ENCODE data around the gene MGAT4A. TPM values are rescaled to one million over a fixed set of nuclear protein-coding genes. Genes with fewer than 3 reads are reported as not detected.

Gene MGAT4A
- total RNA-seq, 1 donor from 2014 or later = 12.2 TPM

- DNase-seq (ENCODE audit: low read depth, low spot score) = no peak
- Mint-ChIP-seq H3K36me3 (ENCODE audit: low read depth) (no peaks in the 10 kb centered on the region), H3K9me3 (no peaks in the 10 kb centered on the region), H3K27ac (ENCODE audit: unreplicated experiment) (no peak overlapping the region), H3K27me3 (ENCODE audit: low read depth) (no peaks in the 10 kb centered on the region), H3K4me3 (no peak overlapping the region), H3K4me1 (peaks cover 12% of the 10 kb centered on the region)
- TF ChIP-seq, protein P1, sequence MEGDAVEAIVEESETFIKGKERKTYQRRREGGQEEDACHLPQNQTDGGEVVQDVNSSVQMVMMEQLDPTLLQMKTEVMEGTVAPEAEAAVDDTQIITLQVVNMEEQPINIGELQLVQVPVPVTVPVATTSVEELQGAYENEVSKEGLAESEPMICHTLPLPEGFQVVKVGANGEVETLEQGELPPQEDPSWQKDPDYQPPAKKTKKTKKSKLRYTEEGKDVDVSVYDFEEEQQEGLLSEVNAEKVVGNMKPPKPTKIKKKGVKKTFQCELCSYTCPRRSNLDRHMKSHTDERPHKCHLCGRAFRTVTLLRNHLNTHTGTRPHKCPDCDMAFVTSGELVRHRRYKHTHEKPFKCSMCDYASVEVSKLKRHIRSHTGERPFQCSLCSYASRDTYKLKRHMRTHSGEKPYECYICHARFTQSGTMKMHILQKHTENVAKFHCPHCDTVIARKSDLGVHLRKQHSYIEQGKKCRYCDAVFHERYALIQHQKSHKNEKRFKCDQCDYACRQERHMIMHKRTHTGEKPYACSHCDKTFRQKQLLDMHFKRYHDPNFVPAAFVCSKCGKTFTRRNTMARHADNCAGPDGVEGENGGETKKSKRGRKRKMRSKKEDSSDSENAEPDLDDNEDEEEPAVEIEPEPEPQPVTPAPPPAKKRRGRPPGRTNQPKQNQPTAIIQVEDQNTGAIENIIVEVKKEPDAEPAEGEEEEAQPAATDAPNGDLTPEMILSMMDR (conservative IDR thresholded peaks at IDR 0.05) = no peak
These were observed 29.7 kb downstream of the MGAT4A start for GRCh38 chr2:98701230-98701629.

DNA sequence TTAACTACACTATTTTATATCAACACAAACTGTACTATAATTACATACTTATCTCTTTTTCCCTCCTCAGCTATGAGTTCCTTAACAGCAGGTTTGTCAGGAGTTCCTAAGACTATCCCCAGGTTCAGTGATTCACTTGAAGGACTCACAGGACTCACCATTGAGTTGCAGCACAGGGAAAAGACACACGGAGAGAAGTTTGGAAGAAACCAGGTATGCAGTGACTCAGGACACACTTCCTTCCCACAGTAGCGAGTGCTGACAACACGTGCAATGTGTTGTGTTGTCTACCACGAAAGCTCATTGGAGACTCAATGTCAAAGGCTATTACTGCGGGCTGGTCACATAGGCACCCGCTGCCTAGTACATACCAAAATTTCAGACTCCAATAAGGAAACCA lies 32.0 kb downstream of the MGAT4A start:
- Mint-ChIP-seq H3K9me3 (no peaks in the 10 kb centered on the region), H3K4me3 (no peak overlapping the region), H3K27ac (ENCODE audit: unreplicated experiment) (no peak overlapping the region), H3K36me3 (ENCODE audit: low read depth) (no peaks in the 10 kb centered on the region), H3K4me1 (peaks cover 12% of the 10 kb centered on the region), H3K27me3 (ENCODE audit: low read depth) (no peaks in the 10 kb centered on the region)
- no peak for DNase-seq (ENCODE audit: low read depth, low spot score)
- TF ChIP-seq, protein P1 (conservative IDR thresholded peaks at IDR 0.05) = no peak

GRCh38 chr2:98697651-98698337 lies 33.1 kb downstream of the MGAT4A start:
- TF ChIP-seq, protein P1 (conservative IDR thresholded peaks at IDR 0.05) = no peak
- no peak for DNase-seq (ENCODE audit: low read depth, low spot score)
- Mint-ChIP-seq H3K4me1 (peaks cover 12% of the 10 kb centered on the region), H3K27me3 (ENCODE audit: low read depth) (no peaks in the 10 kb centered on the region), H3K27ac (ENCODE audit: unreplicated experiment) (no peak overlapping the region), H3K9me3 (no peaks in the 10 kb centered on the region), H3K36me3 (ENCODE audit: low read depth) (no peaks in the 10 kb centered on the region), H3K4me3 (no peak overlapping the region)

- Mint-ChIP-seq H3K4me3 (no peak overlapping the region), H3K9me3 (no peaks in the 10 kb centered on the region)
These were observed 34.7 kb downstream of the MGAT4A start for GRCh38 chr2:98696200-98696599.

DNA sequence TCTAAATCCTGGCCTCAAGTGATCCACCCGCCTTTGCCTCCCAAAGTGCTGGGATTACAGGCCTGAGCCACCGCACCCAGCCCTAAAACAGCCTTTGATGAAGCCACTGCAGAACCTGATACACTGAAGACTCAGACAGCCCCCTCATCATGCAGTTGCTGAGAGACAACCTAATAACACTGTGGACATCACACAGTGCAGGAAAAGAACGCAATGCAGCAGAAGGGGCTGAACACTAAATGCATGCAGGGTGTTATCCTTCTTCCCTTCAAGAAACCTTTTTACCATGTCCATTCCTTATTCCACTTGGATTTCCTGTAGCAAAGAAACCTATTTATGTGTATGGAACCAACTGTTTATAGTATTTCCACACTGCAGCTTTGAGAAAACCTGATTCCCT lies 35.7 kb downstream of the MGAT4A start:
- DNase-seq (ENCODE audit: low read depth, low spot score) = no peak
- peaks cover 12% of the 10 kb centered on the region for H3K4me1 Mint-ChIP-seq
- no peaks in the 10 kb centered on the region for H3K27me3 Mint-ChIP-seq (ENCODE audit: low read depth)
- TF ChIP-seq, protein P1 (conservative IDR thresholded peaks at IDR 0.05) = no peak
- H3K9me3 Mint-ChIP-seq = no peaks in the 10 kb centered on the region
- no peaks in the 10 kb centered on the region for H3K36me3 Mint-ChIP-seq (ENCODE audit: low read depth)
- H3K27ac Mint-ChIP-seq (ENCODE audit: unreplicated experiment) = no peak overlapping the region
- no peak overlapping the region for H3K4me3 Mint-ChIP-seq

More at GRCh38 chr2:98696200-98696599, 34.7 kb downstream of the MGAT4A start:
- Mint-ChIP-seq H3K27ac (ENCODE audit: unreplicated experiment) (no peak overlapping the region), H3K36me3 (ENCODE audit: low read depth) (no peaks in the 10 kb centered on the region), H3K27me3 (ENCODE audit: low read depth) (no peaks in the 10 kb centered on the region), H3K4me1 (peaks cover 12% of the 10 kb centered on the region)
- TF ChIP-seq, protein P1 (conservative IDR thresholded peaks at IDR 0.05) = no peak
- DNase-seq (ENCODE audit: low read depth, low spot score) = no peak
